ENCODE results near the gene GRB10.

- TF ChIP-seq POLR2A (IDR thresholded peaks at IDR 0.05; ENCODE audit: low read length) (no peak), GATA1 (IDR thresholded peaks at IDR 0.05; ENCODE audit: low read depth, low read length) (no peak)
These were observed 10.6 kb upstream of the GRB10 start for GRCh38 chr7:50793120-50793946.

Data from erythroblast (primary cell).